Stimulated activated naive CD4-positive, alpha-beta T cell (primary cell): ENCODE results near the gene CRB2.

Experiments
- DNase-seq, 6 experiments: peaks; one replicate each; lab custom pipeline; 2025; lab: John Stamatoyannopoulos, UW

Gene CRB2

GRCh38 chr9:123421801-123422455 is 65.9 kb downstream of the CRB2 start:
- no peak for DNase-seq

- no peak for DNase-seq
These were observed 66.8 kb downstream of the CRB2 start for GRCh38 chr9:123422635-123423310.

- DNase-seq = no peak
These were observed 67.3 kb downstream of the CRB2 start for GRCh38 chr9:123423311-123423640.

- no peak for DNase-seq
These were observed 68.1 kb downstream of the CRB2 start for GRCh38 chr9:123424131-123424530.

- no peak for DNase-seq
These were observed 68.7 kb downstream of the CRB2 start for GRCh38 chr9:123424552-123425225.

GRCh38 chr9:123425261-123425821 is 69.3 kb downstream of the CRB2 start:
- no peak for DNase-seq

GRCh38 chr9:123425836-123426365 is 69.9 kb downstream of the CRB2 start:
- DNase-seq = no peak

GRCh38 chr9:123426406-123426805 is 70.4 kb downstream of the CRB2 start:
- DNase-seq = no peak
